Ishikawa (cell line): ENCODE results near the gene KCNC1.

Source experiments
- CEBPB ChIP-seq: IDR thresholded peaks from 2 replicates; pipeline ENCODE4 v1.6.1; 2012
- CREB1 ChIP-seq: IDR thresholded peaks from 2 replicates; pipeline ENCODE4 v1.6.1; 2012; ENCODE audit warnings: low read depth
- EGR1 ChIP-seq: IDR thresholded peaks from 2 replicates; pipeline ENCODE4 v1.6.1; 2012
- EP300 ChIP-seq: IDR thresholded peaks from 2 replicates; pipeline ENCODE4 v1.6.1; 2012; ENCODE audit warnings: borderline replicate concordance
- FOXM1 ChIP-seq: IDR thresholded peaks from 2 replicates; pipeline ENCODE4 v1.6.1; 2012; ENCODE audit warnings: low read depth, borderline replicate concordance
- MAX ChIP-seq: IDR thresholded peaks from 2 replicates; pipeline ENCODE4 v1.6.1; 2012
- NFIC ChIP-seq: IDR thresholded peaks from 2 replicates; pipeline ENCODE4 v1.6.1; 2012
- RAD21 ChIP-seq: IDR thresholded peaks from 2 replicates; pipeline ENCODE4 v1.6.1; 2012; ENCODE audit warnings: low read depth
- TAF1 ChIP-seq: IDR thresholded peaks from 2 replicates; pipeline ENCODE4 v1.6.1; 2012; ENCODE audit warnings: low read depth, mild to moderate bottlenecking
- TCF12 ChIP-seq: IDR thresholded peaks from 2 replicates; pipeline ENCODE4 v1.6.1; 2012; ENCODE audit warnings: low read depth
- TEAD4 ChIP-seq: IDR thresholded peaks from 2 replicates; pipeline ENCODE4 v1.6.1; 2012
- USF1 ChIP-seq: IDR thresholded peaks from 2 replicates; pipeline ENCODE4 v1.6.1; 2012
- YY1 ChIP-seq: IDR thresholded peaks from 2 replicates; pipeline ENCODE4 v1.6.1; 2012; ENCODE audit warnings: low read depth
- ZBTB7A ChIP-seq: IDR thresholded peaks from 2 replicates; pipeline ENCODE4 v1.6.1; 2012; ENCODE audit warnings: low read depth
- TF ChIP-seq, protein P1 (sequence below): IDR thresholded peaks from 2 replicates; pipeline ENCODE4 v1.6.1; 2012; ENCODE audit warnings: low read depth, mild to moderate bottlenecking

KCNC1 gene

GRCh38 chr11:17741487-17741886 lies 6.9 kb downstream of the KCNC1 start:
- TF ChIP-seq FOXM1 (no peak), CREB1 (no peak), NFIC (no peak), TCF12 (no peak), TEAD4 (no peak), EGR1 (no peak), RAD21 (no peak)

DNA sequence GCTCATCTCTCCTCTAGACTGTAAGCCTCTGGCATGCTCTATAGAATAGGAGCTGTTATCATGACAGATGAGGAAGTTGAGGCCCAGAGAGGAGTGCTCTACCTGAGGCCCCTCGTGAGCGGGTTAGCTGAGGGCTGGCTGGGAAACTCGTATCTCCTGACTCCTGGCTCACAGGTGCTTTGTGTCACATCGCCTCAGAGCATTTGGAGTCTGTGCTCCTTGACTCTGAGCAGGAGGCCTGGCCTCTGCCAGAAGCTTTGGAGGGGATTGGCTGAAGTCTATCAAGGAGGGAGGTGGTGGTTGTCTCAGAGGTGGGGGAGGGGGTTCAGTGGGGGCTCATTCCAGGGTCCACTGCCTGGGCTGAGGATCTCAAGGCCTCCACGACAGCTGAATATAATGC lies 7.4 kb downstream of the KCNC1 start:
- TF ChIP-seq CEBPB, result no peak
- no peak for TF ChIP-seq USF1
- no peak for TF ChIP-seq FOXM1
- TF ChIP-seq ZBTB7A, result no peak
- TF ChIP-seq YY1, result no peak
- no peak for TF ChIP-seq CREB1
- TF ChIP-seq MAX, result no peak
- TF ChIP-seq NFIC, result no peak

GRCh38 chr11:17743026-17743807 lies 8.6 kb downstream of the KCNC1 start:
- no peak for TF ChIP-seq USF1
- no peak for TF ChIP-seq NFIC
- no peak for TF ChIP-seq RAD21
- no peak for TF ChIP-seq MAX
- no peak for TF ChIP-seq TCF12
- TF ChIP-seq, protein P1, sequence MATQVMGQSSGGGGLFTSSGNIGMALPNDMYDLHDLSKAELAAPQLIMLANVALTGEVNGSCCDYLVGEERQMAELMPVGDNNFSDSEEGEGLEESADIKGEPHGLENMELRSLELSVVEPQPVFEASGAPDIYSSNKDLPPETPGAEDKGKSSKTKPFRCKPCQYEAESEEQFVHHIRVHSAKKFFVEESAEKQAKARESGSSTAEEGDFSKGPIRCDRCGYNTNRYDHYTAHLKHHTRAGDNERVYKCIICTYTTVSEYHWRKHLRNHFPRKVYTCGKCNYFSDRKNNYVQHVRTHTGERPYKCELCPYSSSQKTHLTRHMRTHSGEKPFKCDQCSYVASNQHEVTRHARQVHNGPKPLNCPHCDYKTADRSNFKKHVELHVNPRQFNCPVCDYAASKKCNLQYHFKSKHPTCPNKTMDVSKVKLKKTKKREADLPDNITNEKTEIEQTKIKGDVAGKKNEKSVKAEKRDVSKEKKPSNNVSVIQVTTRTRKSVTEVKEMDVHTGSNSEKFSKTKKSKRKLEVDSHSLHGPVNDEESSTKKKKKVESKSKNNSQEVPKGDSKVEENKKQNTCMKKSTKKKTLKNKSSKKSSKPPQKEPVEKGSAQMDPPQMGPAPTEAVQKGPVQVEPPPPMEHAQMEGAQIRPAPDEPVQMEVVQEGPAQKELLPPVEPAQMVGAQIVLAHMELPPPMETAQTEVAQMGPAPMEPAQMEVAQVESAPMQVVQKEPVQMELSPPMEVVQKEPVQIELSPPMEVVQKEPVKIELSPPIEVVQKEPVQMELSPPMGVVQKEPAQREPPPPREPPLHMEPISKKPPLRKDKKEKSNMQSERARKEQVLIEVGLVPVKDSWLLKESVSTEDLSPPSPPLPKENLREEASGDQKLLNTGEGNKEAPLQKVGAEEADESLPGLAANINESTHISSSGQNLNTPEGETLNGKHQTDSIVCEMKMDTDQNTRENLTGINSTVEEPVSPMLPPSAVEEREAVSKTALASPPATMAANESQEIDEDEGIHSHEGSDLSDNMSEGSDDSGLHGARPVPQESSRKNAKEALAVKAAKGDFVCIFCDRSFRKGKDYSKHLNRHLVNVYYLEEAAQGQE, result no peak
- TF ChIP-seq CEBPB, result no peak
- no peak for TF ChIP-seq ZBTB7A
- TF ChIP-seq CREB1, result no peak
- TF ChIP-seq TAF1, result no peak
- TF ChIP-seq TEAD4, result no peak
- no peak for TF ChIP-seq EP300
- no peak for TF ChIP-seq FOXM1
- no peak for TF ChIP-seq YY1
- no peak for TF ChIP-seq EGR1

GRCh38 chr11:17743808-17744119 lies 9.2 kb downstream of the KCNC1 start:
- TF ChIP-seq EGR1 (no peak), CEBPB (no peak), MAX (no peak), ZBTB7A (no peak), CREB1 (no peak), TAF1 (no peak), FOXM1 (no peak), USF1 (no peak), EP300 (no peak), RAD21 (no peak), NFIC (no peak), TCF12 (no peak), YY1 (no peak), TEAD4 (no peak)
- TF ChIP-seq, protein P1, result no peak

DNA sequence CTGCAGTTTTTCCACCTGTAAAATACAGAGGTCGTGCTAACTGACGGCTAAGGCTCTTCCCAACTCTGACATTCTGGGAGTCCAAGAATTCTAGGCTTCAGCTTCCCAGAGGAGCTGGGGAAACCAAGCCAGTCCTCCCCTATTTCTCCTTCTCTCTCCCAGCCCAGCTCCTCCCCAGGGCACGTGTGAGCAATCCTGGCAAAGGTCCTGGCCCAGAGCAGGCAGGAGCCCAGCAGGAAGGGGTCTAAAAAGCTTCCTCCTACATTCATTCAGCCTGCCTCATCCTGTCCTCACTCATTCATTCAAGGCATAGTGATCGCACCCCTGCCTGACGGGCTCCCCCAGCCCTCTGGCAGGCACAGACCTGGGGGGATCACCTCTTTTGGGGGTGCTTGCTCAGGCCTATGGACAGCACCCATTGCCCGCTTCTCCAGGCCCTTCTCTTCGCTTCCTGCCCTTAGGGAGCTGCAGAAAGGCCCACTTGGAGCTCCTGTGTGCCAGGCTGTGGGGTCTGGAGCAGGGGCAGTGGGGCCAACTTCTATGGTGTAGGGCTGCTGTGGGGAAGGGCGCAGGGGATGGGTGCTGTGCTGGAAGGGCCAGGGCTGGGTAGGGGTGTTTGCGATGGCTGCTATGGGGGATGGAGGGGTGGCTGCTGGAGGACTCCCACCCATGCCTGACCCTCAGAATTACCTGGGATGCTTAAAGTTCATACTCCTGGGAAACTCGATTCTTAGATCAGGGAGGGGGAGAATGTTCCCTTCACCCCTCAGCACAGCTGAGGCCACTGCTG lies 9.8 kb downstream of the KCNC1 start:
- TF ChIP-seq TEAD4 (no peak), USF1 (no peak), EGR1 (no peak), RAD21 (no peak), TAF1 (no peak), FOXM1 (no peak), EP300 (no peak), CEBPB (no peak), YY1 (no peak), MAX (no peak), TCF12 (no peak), ZBTB7A (no peak), NFIC (no peak)
- TF ChIP-seq, protein P1, result no peak
